GM21619 (cell line): ENCODE data around the gene MYF6.

Experiments used
- ATAC-seq: cut with Tn5 transposase; IDR thresholded peaks from one replicate; pipeline ENCODE4 v1.9.1; 2021; ENCODE audit not compliant: unreplicated experiment

The MYF6 gene

GRCh38 chr12:80704420-80704819, 3.0 kb upstream of the MYF6 start:
- ATAC-seq = no peak

- no peak for ATAC-seq
These were observed 410 bp downstream of the MYF6 start for GRCh38 chr12:80707830-80708258.

- no peak for ATAC-seq
These were observed 983 bp downstream of the MYF6 start for GRCh38 chr12:80708259-80708974.

DNA sequence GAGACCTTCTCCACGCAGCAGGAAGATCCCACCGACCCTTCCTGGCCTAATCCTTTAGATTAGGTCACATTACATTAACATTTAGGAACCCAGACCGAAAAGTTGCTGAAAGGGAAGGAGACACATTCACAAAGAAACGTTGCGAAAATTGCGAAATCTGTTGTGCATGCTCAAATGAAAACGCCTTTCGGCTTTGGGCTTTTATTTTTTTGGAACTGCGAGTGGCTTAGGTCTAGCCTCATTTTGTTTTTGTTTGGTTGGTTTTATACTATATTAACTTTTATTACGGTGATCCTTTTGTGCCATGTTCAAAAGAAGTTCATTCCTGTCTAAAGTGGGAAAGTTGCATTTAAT, 1.5 kb downstream of the MYF6 start:
- no peak for ATAC-seq

- ATAC-seq = no peak
These were observed 2.6 kb downstream of the MYF6 start for GRCh38 chr12:80709811-80710726.

GRCh38 chr12:80710727-80711449, 3.5 kb downstream of the MYF6 start:
- no peak for ATAC-seq

GRCh38 chr12:80711866-80712265, 4.4 kb downstream of the MYF6 start:
- ATAC-seq = no peak

GRCh38 chr12:80712866-80713265, 5.4 kb downstream of the MYF6 start:
- ATAC-seq = no peak

DNA sequence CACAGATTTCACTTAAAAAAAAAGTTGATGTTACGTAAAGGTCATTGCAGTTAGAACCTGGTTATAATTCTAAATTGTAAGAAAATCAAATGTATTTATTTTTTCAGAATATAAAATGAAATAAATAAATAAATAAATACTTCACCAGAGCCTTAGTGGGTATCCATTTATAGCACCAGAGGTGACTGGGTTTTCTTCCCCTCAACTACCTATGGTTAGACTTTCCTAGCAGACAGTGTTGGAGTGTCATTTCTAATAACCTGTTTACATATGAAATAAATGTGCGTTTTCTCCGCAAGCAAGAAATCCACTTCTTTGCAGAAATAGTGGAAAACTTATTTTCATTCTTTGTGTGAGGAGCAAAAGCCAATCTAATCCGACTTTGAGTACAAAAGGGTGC, 6.0 kb downstream of the MYF6 start:
- no peak for ATAC-seq

GRCh38 chr12:80714055-80714454, 6.6 kb downstream of the MYF6 start:
- ATAC-seq = no peak

DNA sequence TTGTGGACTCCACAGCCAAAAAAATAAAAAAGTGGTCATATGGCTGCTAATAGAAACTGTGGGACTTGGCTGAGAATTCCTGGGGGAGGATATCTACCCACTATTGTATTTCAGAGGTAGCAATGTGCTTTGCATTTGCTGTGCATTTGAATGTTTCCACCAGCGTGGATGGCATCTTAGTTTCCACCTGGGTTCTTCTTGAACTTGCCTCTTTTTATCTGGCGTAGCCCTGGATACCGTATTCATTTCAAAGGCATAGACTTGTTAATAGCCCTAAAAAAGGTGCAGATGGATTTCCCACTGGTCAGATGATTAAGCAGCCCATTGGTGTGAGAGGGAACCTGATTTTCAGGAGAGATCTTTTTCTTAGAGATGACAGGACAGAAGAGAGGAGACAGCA, 7.4 kb downstream of the MYF6 start:
- ATAC-seq = no peak

DNA sequence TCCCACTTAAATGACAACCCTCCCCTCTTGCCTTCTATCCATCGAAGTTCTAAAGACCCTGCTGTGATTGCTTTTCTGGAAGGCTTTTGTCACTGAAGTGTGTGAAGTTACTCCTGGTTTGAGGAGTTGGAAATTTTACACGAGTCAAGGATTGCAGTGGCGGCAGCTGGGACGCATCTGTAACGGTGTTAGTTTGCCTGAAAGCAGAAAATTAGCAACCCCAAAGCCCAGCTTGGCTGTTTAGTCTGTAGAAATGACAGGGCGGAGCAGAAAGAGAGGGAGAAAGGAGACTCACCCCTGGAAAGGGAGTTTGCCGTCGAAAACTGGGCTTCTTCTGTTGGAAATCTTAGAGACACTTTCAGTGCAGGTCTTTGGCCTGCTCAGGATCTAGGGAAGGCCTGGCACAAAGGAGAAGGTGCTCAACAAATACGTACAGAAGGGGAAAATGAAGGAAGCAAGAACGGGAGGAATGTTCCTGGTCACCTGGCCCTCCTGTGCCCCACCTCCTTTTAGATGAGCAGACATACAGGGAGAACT, 8.3 kb downstream of the MYF6 start:
- no peak for ATAC-seq

DNA sequence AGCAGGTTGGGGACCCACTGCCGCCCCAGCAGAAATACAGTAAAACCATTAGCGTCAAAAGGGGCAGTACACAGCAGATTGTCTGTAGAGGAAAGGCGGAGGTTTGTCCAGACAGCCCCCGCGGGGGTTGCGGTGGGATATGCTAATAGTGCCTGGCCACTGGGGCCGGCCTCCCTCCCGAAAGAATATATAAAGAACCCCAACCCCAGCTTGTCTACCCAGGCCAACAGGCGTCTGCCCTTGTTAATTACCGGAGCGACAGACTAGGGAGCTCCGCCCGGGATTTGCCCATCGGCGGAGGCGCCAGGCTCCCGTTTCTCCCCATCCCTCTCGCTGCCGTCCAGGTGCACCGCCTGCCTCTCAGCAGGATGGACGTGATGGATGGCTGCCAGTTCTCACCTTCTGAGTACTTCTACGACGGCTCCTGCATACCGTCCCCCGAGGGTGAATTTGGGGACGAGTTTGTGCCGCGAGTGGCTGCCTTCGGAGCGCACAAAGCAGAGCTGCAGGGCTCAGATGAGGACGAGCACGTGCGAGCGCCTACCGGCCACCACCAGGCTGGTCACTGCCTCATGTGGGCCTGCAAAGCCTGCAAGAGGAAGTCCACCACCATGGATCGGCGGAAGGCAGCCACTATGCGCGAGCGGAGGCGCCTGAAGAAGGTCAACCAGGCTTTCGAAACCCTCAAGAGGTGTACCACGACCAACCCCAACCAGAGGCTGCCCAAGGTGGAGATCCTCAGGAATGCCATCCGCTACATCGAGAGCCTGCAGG, 9.4 kb downstream of the MYF6 start, which contains the start of gene MYF5:
Gene MYF5, plus strand, starts transcription at position 217 of the 774 bp plus-strand sequence. Its CDS starts 152 bp downstream, at position 369.
- no peak for ATAC-seq

DNA sequence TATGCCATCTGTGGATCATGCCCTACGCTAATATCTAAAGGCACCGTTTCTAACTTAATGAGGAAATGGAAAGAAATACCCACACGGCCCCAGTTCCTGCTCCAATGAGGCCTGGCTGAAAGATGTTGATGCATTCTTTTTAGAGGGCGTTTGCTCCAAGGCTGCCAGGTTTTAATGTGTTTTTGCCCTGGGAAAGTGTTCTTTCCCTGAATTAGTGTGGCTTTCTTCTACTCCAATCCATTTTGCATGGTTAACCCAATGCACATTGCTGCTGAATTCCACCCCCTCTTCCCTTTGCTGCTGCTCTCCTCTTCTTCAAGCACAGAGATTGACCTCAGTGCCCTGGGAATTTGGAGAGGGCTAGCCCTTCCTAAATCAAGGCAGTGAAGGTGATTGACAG, 10.4 kb downstream of the MYF6 start:
- no peak for ATAC-seq

DNA sequence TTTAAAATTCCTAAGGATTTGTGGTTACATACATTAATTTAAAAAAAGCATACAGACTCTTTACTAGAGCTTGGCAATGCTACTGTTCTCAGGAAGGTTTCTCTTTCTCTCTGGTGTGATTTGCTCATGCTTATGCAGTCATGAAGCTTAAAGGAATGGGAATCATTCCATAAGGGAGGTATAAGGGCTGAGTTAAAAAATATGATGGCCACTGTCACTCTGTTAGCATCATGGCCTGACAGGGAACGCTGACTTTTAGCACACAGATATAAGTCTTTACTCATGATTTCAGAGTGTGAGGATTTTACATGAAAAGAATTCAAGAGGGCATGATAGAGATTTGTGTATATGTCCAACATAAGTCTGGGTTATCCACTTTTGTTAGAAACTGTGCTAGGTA, 13.1 kb downstream of the MYF6 start:
- ATAC-seq = no peak

DNA sequence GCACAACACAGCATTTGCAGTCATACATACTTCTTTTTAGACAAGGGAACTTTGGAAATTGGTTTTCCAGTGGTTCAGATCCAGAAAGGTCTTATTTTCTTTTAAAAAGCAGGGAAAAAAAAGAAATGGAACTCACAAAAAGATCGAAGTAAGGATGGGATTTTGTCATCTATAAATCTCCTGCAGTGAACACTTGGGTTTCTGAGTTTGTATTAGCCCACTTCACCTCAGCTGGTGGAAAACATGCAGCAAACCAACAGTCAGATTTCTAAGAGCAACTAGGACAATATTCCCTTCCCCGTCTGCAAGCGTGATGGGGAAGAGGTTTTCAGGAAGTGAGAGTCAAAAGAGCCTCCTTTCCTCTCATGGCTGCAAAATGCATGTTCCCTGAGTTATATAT, 13.9 kb downstream of the MYF6 start:
- no peak for ATAC-seq

- no peak for ATAC-seq
These were observed 38.5 kb downstream of the MYF6 start for GRCh38 chr12:80745851-80746505.

DNA sequence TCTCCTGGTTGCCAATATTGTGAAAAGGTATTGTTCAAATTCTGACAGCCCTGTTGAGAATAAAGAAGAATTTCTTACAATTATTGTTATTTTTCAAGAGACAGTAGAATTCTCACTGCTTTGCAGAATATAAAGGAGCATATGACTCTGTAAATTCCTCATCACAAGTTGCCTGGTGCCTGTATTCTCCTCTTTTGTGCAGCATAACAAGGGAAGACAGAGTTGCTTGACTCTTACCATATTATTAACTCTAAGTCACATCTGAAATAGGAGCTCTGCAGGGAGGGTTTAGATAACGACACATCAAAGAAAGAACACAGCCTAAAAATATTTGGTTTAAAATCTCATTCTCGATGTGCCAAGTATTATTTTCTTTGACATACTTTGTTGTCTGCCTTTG, 40.4 kb downstream of the MYF6 start:
- ATAC-seq = no peak

DNA sequence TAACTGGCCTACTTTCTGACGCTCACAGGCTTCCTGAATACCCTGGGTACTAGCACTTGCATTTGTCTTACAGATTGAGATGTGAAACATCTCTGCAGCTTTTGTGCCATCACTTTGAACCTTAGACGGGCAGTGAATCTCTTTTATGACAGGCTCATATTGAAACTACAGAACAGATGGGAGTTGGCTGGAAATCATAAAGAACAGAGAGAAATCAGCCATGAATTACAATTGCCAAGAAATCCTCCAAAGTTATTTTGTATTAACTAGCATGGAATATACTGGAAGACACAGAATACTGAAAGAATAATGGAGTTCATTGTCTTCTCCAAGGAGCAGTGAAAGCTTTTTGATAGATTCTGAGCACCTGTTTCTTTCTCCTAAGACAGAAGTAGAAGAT, 42.0 kb downstream of the MYF6 start:
- ATAC-seq = no peak

DNA sequence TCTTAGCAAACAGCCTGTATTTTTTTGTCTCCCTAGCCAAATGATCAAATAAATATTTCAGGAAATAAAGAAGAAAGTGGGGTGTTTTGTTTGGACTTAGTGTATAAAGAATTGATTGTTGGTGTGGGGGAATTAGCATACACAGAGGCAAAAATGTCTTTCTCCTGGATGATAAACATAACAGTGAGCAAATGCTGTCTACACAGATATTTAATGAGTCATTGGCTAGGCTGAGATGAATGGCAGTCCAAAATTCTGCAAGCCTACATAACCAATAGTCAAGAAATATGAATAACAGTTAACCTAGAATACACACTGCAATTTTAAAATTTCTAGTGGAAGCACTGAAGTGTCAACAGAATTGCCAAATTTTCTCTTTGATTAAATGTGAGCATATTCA, 45.0 kb downstream of the MYF6 start:
- ATAC-seq = no peak
